ENCODE measurements around the gene ATG9A. TPM values are rescaled to one million over a fixed set of nuclear protein-coding genes. Genes with fewer than 3 reads are reported as not detected.

ATG9A gene
- total RNA-seq, 6 experiments from 2014 or later = 28.3 to 39.6 (median 33.2) TPM

GRCh38 chr2:219253753-219254589 lies 24.5 kb upstream of the ATG9A start, which contains the start of gene TUBA4A:
Gene TUBA4A, minus strand, starts transcription at chr2:219253918. Its CDS starts 60 bp downstream, at chr2:219253858.
- peak; percentile 85 to 90 (median 86) for ATAC-seq
- intact Hi-C loops (cut with DNase I) = no loop called here
- peaks cover 0 to 26% (median 13%) of the 10 kb centered on the region in 4 donors for H3K4me1 ChIP-seq

GRCh38 chr2:219252900-219253752 lies 23.7 kb upstream of the ATG9A start, which contains the start of gene TUBA4B:
Gene TUBA4B, plus strand, starts transcription at chr2:219253243. Its CDS starts 165 bp downstream, at chr2:219253408.
- intact Hi-C loops (cut with DNase I) = no loop called here
- Histone ChIP-seq H3K27ac (peak within 1 kb of the TSS; percentile 61 to 79 (median 63)), H3K27me3 (no peaks in the 10 kb centered on the region), H3K36me3 (peaks cover 0 to 3% (median 0%) of the 10 kb centered on the region in 4 donors), H3K4me1 (peaks cover 0 to 33% (median 17%) of the 10 kb centered on the region in 4 donors), H3K9me3 (no peaks in the 10 kb centered on the region), H3K4me3 (peak within 1 kb of the TSS; percentile 56 to 69 (median 67))
- DNase-seq (peak in 2 of 3 donors; percentile 44 to 64), ATAC-seq (peak; percentile 1 to 7 (median 3))
- 12% methylated on average over 29 of the region's 49 CpGs for WGBS (ENCODE audit: insufficient coverage, low coverage, low lambda C conversion rate, missing lambda C conversion rate)
- TF ChIP-seq POLR2A (IDR thresholded peaks at IDR 0.05) = no peak
- no peak for TF ChIP-seq CTCF (IDR thresholded peaks at IDR 0.05)

More at GRCh38 chr2:219253753-219254589, 24.5 kb upstream of the ATG9A start, which contains the start of gene TUBA4A:
- peak within 1 kb of the TSS; percentile 56 to 69 (median 67) for H3K4me3 ChIP-seq
- H3K27ac ChIP-seq = peak within 1 kb of the TSS; percentile 61 to 79 (median 63)
- no peaks in the 10 kb centered on the region for H3K9me3 ChIP-seq
- no peaks in the 10 kb centered on the region for H3K36me3 ChIP-seq
- no peaks in the 10 kb centered on the region for H3K27me3 ChIP-seq
- DNase-seq = peak; percentile 91 to 93 (median 92)
- TF ChIP-seq CTCF (IDR thresholded peaks at IDR 0.05) (peak in 1 of 4 donors; percentile 29), POLR2A (IDR thresholded peaks at IDR 0.05) (peak; percentile 99)
- WGBS (ENCODE audit: insufficient coverage, low coverage, low lambda C conversion rate, missing lambda C conversion rate) = no CpG with 5 or more reads among the region's 76 CpGs

- peak overlapping the region; percentile 60 to 79 (median 63) for H3K27ac ChIP-seq
- 30% methylated on average over 8 of the region's 9 CpGs for WGBS (ENCODE audit: insufficient coverage, low coverage, low lambda C conversion rate, missing lambda C conversion rate)
- DNase-seq (no peak), ATAC-seq (no peak)
- peaks cover under 1 to 36% (median 19%) of the 10 kb centered on the region in 4 donors for H3K4me1 ChIP-seq
- no peaks in the 10 kb centered on the region for H3K27me3 ChIP-seq
- TF ChIP-seq POLR2A (IDR thresholded peaks at IDR 0.05) (no peak), CTCF (IDR thresholded peaks at IDR 0.05) (no peak)
- peaks cover 0 to 5% (median 2%) of the 10 kb centered on the region in 4 donors for H3K36me3 ChIP-seq
- no peaks in the 10 kb centered on the region for H3K9me3 ChIP-seq
- intact Hi-C loops (cut with DNase I) = no loop called here
- H3K4me3 ChIP-seq = peak overlapping the region; percentile 56 to 69 (median 67)
Measured at GRCh38 chr2:219252570-219252899, 23.1 kb upstream of the ATG9A start.

- ATAC-seq = no peak
- WGBS (ENCODE audit: insufficient coverage, low coverage, low lambda C conversion rate, missing lambda C conversion rate) = 73% methylated on average over 2 of the region's 5 CpGs
- Histone ChIP-seq H3K4me1 (peaks cover 2 to 40% (median 21%) of the 10 kb centered on the region in 4 donors), H3K27ac (peak overlapping the region in 1 of 3 donors; percentile 60), H3K36me3 (peaks cover 0 to 5% (median 2%) of the 10 kb centered on the region in 4 donors), H3K9me3 (no peaks in the 10 kb centered on the region), H3K27me3 (no peaks in the 10 kb centered on the region), H3K4me3 (peak overlapping the region in 1 of 3 donors; percentile 67)
- intact Hi-C loops (cut with DNase I) = no loop called here
- no peak for DNase-seq
- TF ChIP-seq POLR2A (IDR thresholded peaks at IDR 0.05) = no peak
- TF ChIP-seq CTCF (IDR thresholded peaks at IDR 0.05) = no peak
Measured at GRCh38 chr2:219252084-219252483, 22.6 kb upstream of the ATG9A start.
